ENCODE results near the gene IL17REL. TPM values are rescaled to one million over a fixed set of nuclear protein-coding genes. Genes with fewer than 3 reads are reported as not detected.
"Not testable (repeated sequence)": the region's sequence is repeated elsewhere in the genome, so short reads cannot be mapped to it uniquely, and the experiment has no call there.

The IL17REL gene
- total RNA-seq, 2 experiments from 2014 or later: not detected

- no peak overlapping the region for H3K4me3 Mint-ChIP-seq
- POLR2A ChIA-PET: no interaction called here
Observed at GRCh38 chr22:49997932-49998717, 14.4 kb downstream of the IL17REL start.

DNA sequence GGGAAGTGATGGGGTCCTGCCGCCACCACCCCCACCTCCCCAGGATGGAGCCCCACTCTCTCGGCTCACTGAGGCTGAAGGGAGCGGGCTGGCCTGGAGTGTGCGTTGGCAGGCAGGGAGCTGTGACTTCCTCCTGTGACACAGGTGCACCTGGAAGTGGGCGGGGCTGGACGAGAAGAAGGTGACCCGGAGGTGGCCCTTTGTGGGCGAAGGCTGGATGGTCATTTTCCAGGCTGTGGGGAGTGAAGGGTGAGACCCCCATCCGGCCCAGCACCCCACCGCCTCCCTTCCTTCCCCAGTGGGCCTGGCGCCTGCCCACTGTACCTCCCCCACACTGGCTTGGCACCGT is 15.3 kb downstream of the IL17REL start:
- DNase-seq (no peak), ATAC-seq (ENCODE audit: low read depth) (no peak)
- H3K27ac Mint-ChIP-seq: no peak overlapping the region
- H3K27me3 Mint-ChIP-seq: no peaks in the 10 kb centered on the region
- no peaks in the 10 kb centered on the region for H3K9me3 Mint-ChIP-seq
- no peak overlapping the region for H3K4me3 Mint-ChIP-seq
- POLR2A ChIA-PET: no interaction called here
- H3K36me3 Mint-ChIP-seq: no peaks in the 10 kb centered on the region
- H3K4me1 Mint-ChIP-seq: peaks cover 6% of the 10 kb centered on the region

More at GRCh38 chr22:49997932-49998717, 14.4 kb downstream of the IL17REL start:
- DNase-seq (no peak), ATAC-seq (ENCODE audit: low read depth) (no peak)
- no peaks in the 10 kb centered on the region for H3K9me3 Mint-ChIP-seq
- H3K27ac Mint-ChIP-seq: no peak overlapping the region
- no peaks in the 10 kb centered on the region for H3K27me3 Mint-ChIP-seq
- peaks cover 6% of the 10 kb centered on the region for H3K4me1 Mint-ChIP-seq
- H3K36me3 Mint-ChIP-seq: no peaks in the 10 kb centered on the region

- H3K36me3 Mint-ChIP-seq: no peaks in the 10 kb centered on the region
- DNase-seq: no peak
- ATAC-seq (ENCODE audit: low read depth): no peak
- no peaks in the 10 kb centered on the region for H3K27me3 Mint-ChIP-seq
- H3K4me3 Mint-ChIP-seq: no peak overlapping the region
- H3K4me1 Mint-ChIP-seq: peaks cover 6% of the 10 kb centered on the region
- H3K27ac Mint-ChIP-seq: no peak overlapping the region
- H3K9me3 Mint-ChIP-seq: no peaks in the 10 kb centered on the region
- POLR2A ChIA-PET: no interaction called here
Observed at GRCh38 chr22:49996518-49997250, 15.9 kb downstream of the IL17REL start.

DNA sequence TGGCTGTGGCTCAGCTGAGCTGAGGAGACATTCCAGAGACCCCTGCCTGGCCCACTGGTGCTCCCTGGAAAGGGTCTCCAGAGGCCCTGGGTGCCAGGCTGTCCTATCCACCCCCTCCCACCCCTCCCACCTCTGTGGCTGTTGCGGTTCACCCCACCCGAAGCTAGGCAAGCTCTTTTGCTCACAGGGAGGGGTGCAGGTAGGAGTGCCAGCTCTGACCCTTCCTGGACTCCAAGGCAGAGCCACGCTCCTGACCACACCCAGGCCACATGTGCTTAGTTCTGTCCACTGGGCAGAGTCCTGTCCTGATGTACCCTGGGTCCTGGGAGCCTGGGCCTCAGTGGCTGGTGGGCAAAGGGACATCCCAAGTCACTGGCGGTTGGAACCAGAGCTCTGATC is 16.4 kb downstream of the IL17REL start:
- no peaks in the 10 kb centered on the region for H3K27me3 Mint-ChIP-seq
- H3K4me3 Mint-ChIP-seq: no peak overlapping the region
- no peak for ATAC-seq (ENCODE audit: low read depth)
- peaks cover 6% of the 10 kb centered on the region for H3K4me1 Mint-ChIP-seq
- DNase-seq: no peak
- POLR2A ChIA-PET: no interaction called here
- H3K27ac Mint-ChIP-seq: no peak overlapping the region
- H3K36me3 Mint-ChIP-seq: no peaks in the 10 kb centered on the region
- peaks cover 2% of the 10 kb centered on the region for H3K9me3 Mint-ChIP-seq

DNA sequence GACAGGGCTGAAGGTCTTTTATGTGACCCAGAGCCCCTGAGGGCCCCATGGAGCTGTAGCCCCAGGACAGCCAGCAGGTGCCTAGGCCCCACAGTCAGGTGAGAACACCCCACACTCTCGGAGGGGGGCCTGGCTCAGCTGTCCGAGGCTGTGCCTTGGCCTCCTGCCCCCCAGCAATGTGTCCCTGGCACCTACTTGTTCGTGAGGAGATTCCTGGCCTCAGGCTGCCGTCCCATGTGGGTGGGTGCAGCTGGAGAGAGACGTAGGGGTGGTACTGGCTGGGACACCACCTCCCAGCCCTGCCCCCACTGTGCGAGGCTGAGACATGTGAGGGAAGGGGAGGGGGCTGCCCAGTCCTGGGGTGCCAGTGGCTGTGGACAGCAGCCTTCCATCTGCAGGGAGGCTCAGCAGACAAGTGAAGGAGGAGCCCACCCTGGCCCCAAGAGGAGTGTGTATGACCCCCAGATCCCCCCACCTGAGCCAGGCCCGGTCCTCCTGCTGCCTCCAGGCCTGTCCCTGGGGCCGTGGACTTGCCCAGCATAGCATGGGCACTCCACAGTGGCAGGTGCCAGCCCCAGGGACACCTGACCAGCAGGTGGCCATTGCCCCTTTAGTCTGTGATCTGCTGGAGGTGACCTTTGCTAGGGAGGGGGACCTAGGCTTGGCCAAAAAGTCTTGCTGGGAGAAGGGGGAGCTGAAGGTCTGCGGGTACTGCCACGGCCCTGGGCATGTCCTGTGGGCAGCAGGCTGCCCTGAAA is 17.0 kb downstream of the IL17REL start:
- DNase-seq: no peak
- POLR2A ChIA-PET: no interaction called here
- Mint-ChIP-seq H3K9me3 (peaks cover 5% of the 10 kb centered on the region), H3K4me1 (peaks cover 6% of the 10 kb centered on the region), H3K4me3 (no peak overlapping the region), H3K27me3 (peaks cover 3% of the 10 kb centered on the region), H3K27ac (no peak overlapping the region), H3K36me3 (no peaks in the 10 kb centered on the region)
- no peak for ATAC-seq (ENCODE audit: low read depth)

DNA sequence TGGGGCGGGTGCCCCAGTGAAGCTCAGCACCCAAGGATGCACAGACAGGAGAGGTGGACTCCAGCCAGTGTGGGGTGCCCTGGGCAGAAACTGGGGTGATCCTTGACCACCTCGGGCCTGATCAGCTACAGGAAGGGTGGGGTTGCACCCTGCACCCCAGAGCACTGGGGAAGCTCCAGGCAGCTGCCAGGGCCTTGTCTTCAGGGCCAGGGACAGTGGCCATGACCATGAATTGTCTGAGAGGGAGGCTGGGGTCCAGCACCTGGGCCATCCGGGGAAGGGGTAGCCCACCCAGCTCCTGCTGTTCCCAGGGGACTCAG is 17.6 kb downstream of the IL17REL start:
- H3K9me3 Mint-ChIP-seq: peaks cover 5% of the 10 kb centered on the region
- H3K36me3 Mint-ChIP-seq: no peaks in the 10 kb centered on the region
- ATAC-seq (ENCODE audit: low read depth): no peak
- H3K4me3 Mint-ChIP-seq: no peak overlapping the region
- POLR2A ChIA-PET: interaction anchor here (1.4 kb wide), 1 partner anchor 59 kb away, joined by 3 read pairs; no protein-coding TSS in a partner anchor
- peaks cover 6% of the 10 kb centered on the region for H3K4me1 Mint-ChIP-seq
- DNase-seq: no peak
- H3K27me3 Mint-ChIP-seq: peaks cover 3% of the 10 kb centered on the region
- H3K27ac Mint-ChIP-seq: no peak overlapping the region

DNA sequence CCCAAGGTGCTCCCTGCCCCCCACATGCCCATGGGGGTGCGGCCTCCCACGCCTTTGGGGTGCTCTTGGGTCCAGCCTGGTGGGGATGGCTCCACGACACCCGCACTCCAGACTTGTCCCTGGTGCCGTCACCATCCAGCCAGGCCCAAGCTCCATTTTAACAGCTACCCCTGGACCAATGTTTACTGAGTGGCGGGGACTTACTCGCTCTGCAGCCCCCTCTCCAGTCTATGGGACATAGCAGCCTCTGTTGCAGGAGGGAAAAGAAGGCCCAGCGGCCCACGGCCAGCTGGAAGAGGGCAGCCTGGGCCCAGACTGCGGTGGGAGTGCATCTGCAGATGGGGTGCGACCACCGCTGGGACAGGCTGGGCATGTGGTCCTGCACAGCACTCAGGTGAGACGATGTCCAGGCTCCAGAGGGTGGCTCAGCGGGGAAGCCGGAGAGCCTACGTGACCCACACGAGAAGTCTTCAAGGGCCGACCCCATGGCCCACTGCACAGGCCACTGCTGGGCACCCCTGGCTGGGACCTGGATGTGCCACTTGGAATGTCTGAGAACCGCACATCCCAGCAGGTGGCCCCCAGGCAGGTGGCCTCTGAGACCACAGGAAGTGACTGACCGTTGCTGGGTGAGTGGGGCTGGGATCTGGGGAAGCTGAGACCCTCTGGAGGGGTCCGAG is 18.1 kb downstream of the IL17REL start:
- no peak overlapping the region for H3K4me3 Mint-ChIP-seq
- H3K27me3 Mint-ChIP-seq: peaks cover 3% of the 10 kb centered on the region
- no peak overlapping the region for H3K27ac Mint-ChIP-seq
- DNase-seq (no peak), ATAC-seq (ENCODE audit: low read depth) (no peak)
- H3K36me3 Mint-ChIP-seq: no peaks in the 10 kb centered on the region
- H3K9me3 Mint-ChIP-seq: peaks cover 5% of the 10 kb centered on the region
- peaks cover 6% of the 10 kb centered on the region for H3K4me1 Mint-ChIP-seq
- POLR2A ChIA-PET: interaction anchor here (1.4 kb wide), 1 partner anchor 58 kb away, joined by 3 read pairs; no protein-coding TSS in a partner anchor

GRCh38 chr22:49993649-49994360 is 18.8 kb downstream of the IL17REL start:
- POLR2A ChIA-PET: interaction anchor here (1.1 to 1.4 kb wide), 2 partner anchors 58 to 63 kb away, joined by 3 to 4 read pairs; no protein-coding TSS in a partner anchor
- Mint-ChIP-seq H3K36me3 (no peaks in the 10 kb centered on the region), H3K27ac (peak overlapping the region; percentile 61), H3K4me1 (peaks cover 6% of the 10 kb centered on the region), H3K27me3 (peaks cover 3% of the 10 kb centered on the region), H3K9me3 (peaks cover 6% of the 10 kb centered on the region), H3K4me3 (no peak overlapping the region)
- no peak for ATAC-seq (ENCODE audit: low read depth)
- DNase-seq: no peak

DNA sequence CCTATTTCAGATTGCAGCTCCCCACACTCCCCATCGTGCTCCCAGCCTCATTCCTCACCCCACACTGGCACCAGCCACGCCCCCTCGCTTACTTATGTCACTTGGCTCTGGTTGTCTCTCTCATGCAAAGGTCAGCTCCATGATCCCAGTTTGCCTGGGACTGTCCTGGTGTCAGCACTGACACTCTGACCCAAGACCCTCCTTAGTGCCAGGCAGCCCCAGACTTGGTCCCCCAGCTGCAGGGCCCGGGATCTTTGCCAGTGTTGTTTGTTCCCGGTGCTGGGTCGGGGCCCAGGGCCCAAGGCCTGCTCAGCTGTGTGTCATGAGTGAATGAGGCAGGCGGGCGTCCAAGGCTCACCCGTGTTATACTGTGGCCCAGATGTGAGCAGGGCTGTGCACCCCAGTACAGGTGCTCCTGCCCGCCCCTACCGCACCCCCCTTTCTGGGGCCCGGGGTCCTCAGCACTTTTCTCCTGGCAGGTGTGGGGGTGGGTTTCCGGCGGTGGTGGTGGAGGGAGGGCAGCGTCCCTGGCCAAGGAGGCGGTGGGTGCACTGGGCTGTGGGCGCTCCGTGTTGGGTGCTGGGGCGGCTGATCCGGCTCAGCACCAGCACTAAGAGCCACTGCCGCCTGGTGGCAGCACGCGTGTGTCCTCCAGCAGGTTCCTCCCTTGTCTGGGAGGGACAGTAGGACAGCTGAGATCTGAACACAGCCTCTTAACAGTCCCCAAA is 19.5 kb downstream of the IL17REL start:
- POLR2A ChIA-PET: interaction anchor here (1.1 kb wide), 1 partner anchor 62 kb away, joined by 4 read pairs; no protein-coding TSS in a partner anchor
- H3K4me1 Mint-ChIP-seq: peaks cover 3% of the 10 kb centered on the region
- DNase-seq: peak; percentile 75
- H3K4me3 Mint-ChIP-seq: no peak overlapping the region
- H3K36me3 Mint-ChIP-seq: peaks cover 1% of the 10 kb centered on the region
- H3K27ac Mint-ChIP-seq: peak overlapping the region; percentile 61
- H3K27me3 Mint-ChIP-seq: peaks cover 5% of the 10 kb centered on the region
- peak; percentile 87 for ATAC-seq (ENCODE audit: low read depth)
- H3K9me3 Mint-ChIP-seq: peaks cover 8% of the 10 kb centered on the region

DNA sequence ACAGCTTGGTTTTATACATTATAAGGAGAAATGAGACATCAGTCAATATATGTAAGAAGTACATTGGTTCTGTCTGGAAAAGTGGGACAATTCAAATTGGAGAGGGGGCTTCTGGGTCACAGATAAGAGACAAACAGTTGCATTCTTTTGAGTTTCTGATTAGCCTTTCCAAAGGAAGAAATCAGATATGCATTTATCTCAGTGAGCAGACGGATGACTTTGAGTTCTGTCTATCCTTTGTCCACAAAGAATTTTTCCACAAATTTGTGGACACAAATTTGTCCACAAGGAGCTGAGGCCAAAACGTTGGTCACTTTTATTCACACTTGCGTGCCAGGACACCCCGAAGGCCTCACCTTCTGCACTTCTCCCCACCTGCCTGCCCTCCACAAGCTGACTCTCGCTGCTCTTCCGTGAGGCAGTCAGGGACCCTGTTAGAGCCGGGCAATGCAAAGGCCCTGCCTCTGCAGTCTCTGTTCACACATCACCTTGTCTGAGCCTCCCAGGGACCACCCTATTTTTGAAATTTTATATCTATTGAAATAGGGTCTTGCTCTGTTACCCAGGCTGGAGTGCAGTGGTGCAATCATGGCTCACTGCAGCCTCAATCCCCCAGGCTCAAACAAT is 20.5 kb downstream of the IL17REL start:
- Mint-ChIP-seq H3K4me3 (no peak overlapping the region), H3K27ac (no peak overlapping the region), H3K36me3 (peaks cover 3% of the 10 kb centered on the region), H3K4me1 (peaks cover 3% of the 10 kb centered on the region), H3K9me3 (peaks cover 8% of the 10 kb centered on the region), H3K27me3 (peaks cover 5% of the 10 kb centered on the region)
- POLR2A ChIA-PET: no interaction called here
- DNase-seq (no peak), ATAC-seq (ENCODE audit: low read depth) (no peak)

- peaks cover 5% of the 10 kb centered on the region for H3K27me3 Mint-ChIP-seq
- H3K27ac Mint-ChIP-seq: no peak overlapping the region
- H3K9me3 Mint-ChIP-seq: peaks cover 11% of the 10 kb centered on the region
- POLR2A ChIA-PET: no interaction called here
- H3K4me1 Mint-ChIP-seq: peaks cover 3% of the 10 kb centered on the region
- peaks cover 3% of the 10 kb centered on the region for H3K36me3 Mint-ChIP-seq
- DNase-seq: no peak
- H3K4me3 Mint-ChIP-seq: no peak overlapping the region
- ATAC-seq (ENCODE audit: low read depth): no peak
Observed at GRCh38 chr22:49991167-49991566, 21.4 kb downstream of the IL17REL start.

DNA sequence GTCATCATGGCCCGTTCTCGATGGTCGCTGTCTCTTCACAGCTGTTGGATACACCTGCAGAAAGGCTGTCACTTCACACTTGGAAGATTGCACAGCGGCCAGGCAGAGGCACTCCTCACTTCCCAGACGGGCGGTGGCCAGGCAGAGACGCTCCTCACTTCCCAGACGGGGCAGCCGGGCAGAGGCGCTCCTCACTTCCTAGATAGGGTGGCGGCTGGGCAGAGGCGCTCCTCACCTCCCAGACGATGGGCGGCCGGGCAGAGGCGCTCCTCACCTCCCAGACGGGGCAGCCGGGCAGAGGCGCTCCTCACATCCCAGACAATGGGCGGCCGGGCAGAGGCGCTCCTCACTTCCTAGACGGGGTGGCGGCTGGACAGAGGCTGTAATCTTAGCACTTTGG is 22.7 kb downstream of the IL17REL start:
- DNase-seq; POLR2A ChIA-PET; H3K4me3 Mint-ChIP-seq; H3K27ac Mint-ChIP-seq; ATAC-seq (ENCODE audit: low read depth); H3K36me3 Mint-ChIP-seq; H3K4me1 Mint-ChIP-seq: not testable (repeated sequence)
- peaks cover 18% of the 10 kb centered on the region for H3K27me3 Mint-ChIP-seq
- H3K9me3 Mint-ChIP-seq: peaks cover 14% of the 10 kb centered on the region

Measured in activated naive CD8-positive, alpha-beta T cell treated with anti-CD3 and anti-CD28 coated beads, Interleukin-2, amount 10 ng/mL, durations not matched to agents 7 days and 5 days (primary cell).